T47D (cell line): ENCODE measurements around the gene SETD3.

Source experiments
- DNase-seq, 2 experiments: peaks; one replicate each; pipeline versions ENCODE4 v3.0.0 to v3.0.0-alpha.2; 2011 to 2012; ENCODE audit warnings: low read depth in 1 of 2, low spot score in 1 of 2
- JUND ChIP-seq: IDR thresholded peaks from 2 replicates; pipeline ENCODE4 v1.6.1; 2012; ENCODE audit warnings: low read depth
- in situ Hi-C: cut with HindIII; loops from 2 replicates; pipeline ENCODE4 v1.10.0; 2016; ENCODE audit warnings: low sequenced_read_pairs, low pct_unique_long_range_greater_than_20kb

Gene SETD3

DNA sequence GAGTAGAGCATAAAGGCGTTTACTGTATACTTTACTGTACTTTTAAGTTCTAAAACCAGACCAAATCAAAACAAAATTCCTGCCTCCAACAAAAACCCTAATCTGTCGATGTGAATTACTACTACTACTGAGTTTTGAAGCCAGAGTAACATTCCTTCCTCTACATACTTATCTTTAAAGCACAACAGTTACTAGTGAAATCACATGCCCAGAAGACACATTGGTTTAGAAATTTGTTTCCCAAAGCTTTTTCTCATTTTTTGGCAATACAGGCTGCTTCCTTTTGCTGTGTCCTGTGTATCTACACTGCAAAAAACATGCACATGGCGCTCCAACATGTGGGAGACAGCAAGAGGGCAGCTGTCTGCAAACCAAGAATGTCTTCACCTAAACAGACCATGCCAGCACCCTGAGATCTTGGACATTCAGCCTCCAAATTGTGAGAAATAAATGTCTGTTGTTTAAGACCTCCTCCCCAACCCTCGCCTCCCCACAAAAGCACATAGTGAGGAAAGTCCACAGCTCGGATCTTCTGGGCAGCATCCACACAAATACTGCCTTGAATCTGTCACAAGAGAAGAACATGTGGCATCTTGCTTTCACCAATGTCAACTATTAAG lies 21.1 kb downstream of the SETD3 start:
- no peak for TF ChIP-seq JUND
- in situ Hi-C loops: no loop called here
- no peak for DNase-seq

DNA sequence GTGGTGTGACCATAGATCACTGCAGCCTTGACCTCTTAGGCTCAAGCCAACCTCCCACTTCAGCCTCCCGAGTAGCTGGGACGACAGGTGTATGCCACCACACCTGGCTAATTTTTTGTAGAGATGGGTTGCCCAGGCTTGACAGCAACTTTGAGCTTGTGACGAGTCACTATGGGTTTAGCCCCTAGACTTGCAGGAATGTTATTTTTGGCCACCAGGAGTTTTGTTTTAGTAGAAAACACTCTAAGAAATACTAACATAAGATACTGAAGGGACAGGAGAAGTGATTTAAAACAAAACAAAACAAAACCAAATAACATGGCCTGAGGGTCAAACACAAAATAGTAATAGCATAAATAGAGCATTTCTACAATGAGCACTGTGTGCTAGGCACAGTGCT lies 26.4 kb downstream of the SETD3 start:
- DNase-seq: no peak
- in situ Hi-C loops: no loop called here
- no peak for TF ChIP-seq JUND

DNA sequence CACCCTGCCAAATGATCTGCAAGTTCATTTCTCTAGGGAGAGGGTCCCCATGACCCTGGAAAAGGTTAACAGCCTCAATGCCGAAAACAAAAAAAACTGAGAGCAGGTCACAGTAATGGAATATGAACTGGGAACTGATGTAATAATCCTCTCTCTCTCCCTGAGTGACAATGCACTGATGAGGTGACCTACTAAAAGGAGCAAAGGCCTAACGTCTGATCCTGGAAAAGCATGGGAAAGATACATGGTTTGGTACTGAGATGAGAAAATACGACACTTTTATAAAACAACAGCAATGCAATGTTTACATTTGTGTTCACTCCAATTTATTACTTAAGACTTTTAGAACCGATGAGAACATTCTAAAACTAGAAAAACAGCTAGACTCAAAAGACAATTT lies 27.7 kb downstream of the SETD3 start:
- in situ Hi-C loops: no loop called here
- DNase-seq: no peak
- TF ChIP-seq JUND: no peak

DNA sequence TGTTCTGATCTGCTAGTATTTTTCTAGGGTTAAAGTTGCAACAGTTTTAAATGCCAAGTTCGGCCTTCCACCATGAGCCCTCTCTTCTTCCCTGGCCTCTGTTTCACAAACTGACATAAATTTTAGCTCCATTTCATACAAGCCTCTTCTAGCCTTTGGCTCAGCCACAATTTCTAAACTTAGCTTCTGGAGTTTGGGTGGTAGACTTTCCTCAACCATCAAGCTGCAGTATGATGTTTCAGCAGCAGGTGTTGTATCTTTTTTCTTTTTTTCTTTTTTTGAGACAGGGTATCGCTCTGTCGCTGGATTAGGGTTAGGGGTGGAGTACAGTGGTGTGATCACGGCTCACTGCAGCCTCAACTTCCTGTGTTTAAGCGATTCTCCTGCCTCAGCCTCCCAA lies 29.4 kb downstream of the SETD3 start:
- no peak for TF ChIP-seq JUND
- in situ Hi-C loops: no loop called here
- DNase-seq: no peak

DNA sequence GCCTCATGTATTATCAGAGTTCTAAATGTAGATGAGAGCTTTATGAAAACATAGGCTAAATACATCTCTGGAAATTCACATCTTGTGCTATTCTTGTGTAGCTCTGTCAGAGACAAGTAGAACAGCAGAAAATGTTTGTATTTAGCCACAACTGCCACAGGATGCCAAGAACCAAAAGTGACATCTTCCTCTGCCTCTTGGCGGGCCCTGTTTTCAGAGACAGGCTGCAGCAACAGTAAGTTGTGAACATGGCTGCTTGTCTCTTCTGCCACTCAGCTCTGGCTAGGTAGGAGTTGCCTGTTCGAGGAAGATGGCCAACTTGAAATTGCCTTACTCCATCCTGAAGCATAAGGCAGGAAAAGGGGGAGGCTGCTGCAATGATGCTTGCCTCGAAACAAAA lies 30.4 kb downstream of the SETD3 start:
- no peak for TF ChIP-seq JUND
- DNase-seq: no peak
- in situ Hi-C loops: no loop called here

DNA sequence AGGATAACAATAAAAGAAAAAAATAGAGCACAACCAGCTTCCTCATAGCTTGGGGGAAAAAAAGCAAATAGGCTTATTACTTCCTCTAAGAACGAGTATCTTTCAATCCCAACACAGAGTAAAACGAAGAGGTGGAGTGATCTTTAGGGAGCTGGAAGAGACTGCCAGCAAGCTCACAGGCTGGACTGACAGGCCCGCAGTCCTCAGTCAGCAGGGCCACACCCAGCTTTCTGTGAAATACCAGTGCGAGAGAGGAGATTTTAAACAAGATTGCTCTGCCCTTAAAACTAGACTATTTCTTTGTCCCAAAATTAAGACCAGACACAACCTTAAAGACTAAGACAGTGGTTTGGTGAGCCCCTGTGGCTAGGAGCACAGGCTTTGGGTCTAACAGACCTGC lies 32.9 kb downstream of the SETD3 start:
- no peak for TF ChIP-seq JUND
- in situ Hi-C loops: no loop called here
- DNase-seq: no peak

DNA sequence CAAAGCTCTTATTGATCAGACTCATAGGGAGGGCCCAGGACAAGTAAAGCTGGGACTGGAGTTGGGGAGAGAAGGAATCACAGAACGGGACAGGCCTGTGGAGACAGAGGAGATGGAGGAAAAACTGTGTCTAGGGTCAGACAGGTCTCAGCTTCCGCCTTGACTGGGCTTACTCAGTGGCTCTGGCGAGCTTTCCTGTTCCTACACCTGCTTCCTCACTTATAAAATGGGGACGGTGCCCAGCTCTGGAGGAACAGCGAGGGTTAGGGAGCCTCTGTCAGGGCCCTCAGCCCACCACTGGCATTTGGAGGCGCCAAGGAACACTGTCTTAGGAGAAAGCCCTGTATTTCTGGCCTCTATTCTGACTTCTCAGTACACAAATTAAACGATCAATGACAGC lies 34.7 kb downstream of the SETD3 start:
- in situ Hi-C loops: no loop called here
- no peak for TF ChIP-seq JUND
- DNase-seq: no peak

DNA sequence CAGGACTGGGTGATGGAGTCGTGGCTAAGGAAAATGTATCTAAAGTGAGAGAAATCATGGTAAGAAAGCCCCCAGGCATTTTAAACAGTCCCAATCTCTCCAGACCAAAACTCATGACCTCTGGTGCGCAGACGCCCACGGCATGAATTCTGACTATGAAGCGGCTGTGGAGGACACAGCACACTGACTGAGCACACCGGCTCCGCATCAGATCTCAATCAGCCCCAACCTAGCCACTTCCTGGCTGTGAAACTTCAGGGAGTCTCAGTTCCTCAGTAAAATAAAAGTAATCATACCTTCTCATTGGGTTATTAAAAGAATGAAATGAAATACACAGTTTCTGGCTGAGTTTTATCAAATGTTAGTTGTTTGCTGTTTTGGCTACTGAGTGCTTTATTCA lies 38.7 kb downstream of the SETD3 start:
- in situ Hi-C loops: no loop called here
- no peak for TF ChIP-seq JUND
- no peak for DNase-seq

DNA sequence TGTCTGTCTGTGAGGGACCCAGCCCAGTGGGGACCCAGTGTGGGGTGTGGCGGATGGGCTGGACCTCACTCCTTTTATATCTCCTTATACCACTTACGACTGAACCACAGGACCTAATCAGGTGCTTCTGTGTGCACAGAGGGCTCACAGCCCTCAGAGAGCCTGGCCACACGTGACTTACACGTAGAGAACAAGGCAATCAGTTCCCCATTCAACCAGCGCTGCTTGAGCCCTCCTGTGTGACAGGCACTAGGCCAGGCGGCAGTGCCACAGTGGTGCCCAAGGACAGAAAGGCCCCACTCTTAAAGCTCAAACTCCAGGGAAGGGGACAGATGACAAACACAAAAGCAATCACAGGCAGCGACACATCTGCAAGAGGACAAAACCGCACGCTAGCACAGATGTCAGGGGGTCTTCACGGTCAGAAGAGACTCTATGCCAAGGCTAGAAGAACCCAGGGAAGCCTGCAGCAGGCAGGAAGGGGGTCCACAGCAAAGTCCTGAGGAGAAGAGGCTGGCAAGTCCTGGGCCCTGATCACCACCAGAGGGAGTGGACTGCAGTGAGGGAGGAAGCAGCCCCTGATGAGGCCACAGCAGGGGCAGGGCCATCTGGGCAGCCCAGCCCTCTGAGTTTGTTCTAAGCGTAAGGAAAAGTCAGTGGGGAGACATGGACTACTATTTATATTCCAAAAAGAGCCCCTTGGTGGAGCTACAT lies 39.3 kb downstream of the SETD3 start:
- no peak for DNase-seq
- TF ChIP-seq JUND: no peak
- in situ Hi-C loops: no loop called here

DNA sequence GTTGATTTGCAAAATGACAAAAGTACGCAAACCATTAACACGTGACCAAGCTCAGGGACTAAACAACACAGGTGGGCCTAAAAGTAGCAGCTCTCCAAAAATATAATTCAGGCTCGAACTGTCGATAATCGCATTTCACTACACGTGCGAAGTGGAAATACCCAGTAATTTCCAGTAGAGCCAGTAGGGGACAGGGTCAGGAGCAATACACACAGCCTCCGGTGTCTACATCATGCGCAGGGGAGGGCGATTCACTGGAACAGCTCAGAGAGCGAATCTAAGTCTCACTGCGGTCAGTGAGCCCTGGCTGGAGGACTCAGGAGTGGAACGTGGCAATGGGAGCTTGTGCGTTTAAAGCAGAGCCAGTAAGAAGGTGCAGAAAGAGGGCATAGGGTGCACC lies 40.4 kb downstream of the SETD3 start:
- in situ Hi-C loops: no loop called here
- no peak for DNase-seq
- TF ChIP-seq JUND: no peak

DNA sequence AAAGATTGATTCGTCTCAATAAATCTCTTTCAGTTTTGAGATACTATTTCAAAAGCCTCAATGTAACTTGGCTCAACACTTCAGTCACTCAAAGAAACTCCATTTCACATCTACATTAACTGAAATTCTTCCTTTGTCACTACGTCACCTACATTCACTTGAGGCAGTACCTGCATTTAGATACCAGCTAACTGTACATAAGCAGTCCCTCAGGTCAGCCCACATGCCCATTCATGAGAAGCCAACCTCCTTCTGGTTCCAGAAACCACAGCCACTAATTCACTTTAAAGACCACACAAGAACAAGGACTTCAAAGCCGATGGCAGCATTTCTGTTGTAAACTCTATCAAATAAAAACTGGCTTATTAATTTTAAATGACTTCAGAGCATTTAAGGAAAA lies 43.0 kb downstream of the SETD3 start:
- TF ChIP-seq JUND: no peak
- DNase-seq: no peak
- in situ Hi-C loops: no loop called here

DNA sequence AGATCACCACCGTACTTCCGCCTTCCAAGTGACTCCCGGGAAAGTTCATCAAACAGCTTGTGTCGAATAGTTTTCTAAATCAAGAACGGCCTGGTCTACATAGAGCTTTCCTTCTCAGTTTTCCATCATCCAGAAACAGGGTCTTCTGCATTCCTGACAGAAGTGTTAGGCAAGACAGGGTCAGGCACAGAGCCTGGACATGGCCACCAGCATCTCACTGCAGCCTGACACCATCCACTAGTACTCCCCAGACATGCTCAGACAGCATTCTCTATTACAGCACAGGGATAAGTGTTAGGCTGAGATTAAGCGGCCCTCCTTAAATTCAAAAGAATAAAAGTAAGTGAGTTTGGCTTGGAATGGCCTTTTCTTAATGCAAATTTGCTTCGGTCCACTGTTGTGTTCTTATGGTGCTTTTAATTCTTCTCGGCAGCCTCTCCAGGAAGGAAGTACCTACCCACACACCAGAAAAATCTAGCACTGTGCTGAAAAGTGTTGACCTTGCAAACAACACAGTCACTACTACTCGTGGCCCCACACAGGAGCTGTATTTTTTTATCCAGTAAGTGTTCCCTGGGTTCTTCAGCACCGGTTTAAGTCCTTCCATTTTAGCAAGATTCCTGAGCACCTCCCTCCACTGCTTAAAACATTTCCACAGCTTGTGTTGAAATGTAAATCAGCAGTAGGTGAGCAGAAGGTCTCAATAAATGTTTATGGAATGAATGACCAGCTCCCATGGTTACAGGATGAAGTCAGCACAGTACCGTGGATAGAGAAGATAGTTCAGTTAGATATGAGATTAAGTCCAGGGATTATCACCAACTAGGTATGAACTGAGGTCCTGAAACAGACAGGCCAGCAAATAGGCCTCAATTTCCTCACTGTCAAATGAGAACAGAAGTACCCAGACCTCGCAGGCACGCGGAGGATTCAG lies 44.1 kb downstream of the SETD3 start:
- TF ChIP-seq JUND: no peak
- in situ Hi-C loops: no loop called here
- no peak for DNase-seq

DNA sequence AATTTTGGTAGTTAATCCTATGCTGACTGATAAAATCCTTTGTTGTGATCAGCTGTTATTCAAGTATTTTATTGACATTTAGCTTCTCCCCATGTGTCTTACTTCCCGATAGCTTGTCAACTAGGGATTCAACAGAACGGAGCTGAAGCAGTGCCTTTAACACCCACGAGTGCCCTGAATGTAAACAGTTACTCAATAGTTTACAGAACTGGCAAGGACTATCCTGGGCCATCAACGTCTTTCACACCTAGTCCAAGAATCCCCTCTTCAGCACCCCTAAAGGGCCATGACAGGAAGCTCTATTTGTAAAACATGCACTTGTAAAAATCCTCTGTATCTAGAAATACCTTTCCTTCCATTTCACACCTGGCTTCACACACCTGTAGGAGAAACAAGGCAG lies 45.3 kb downstream of the SETD3 start:
- TF ChIP-seq JUND: no peak

DNA sequence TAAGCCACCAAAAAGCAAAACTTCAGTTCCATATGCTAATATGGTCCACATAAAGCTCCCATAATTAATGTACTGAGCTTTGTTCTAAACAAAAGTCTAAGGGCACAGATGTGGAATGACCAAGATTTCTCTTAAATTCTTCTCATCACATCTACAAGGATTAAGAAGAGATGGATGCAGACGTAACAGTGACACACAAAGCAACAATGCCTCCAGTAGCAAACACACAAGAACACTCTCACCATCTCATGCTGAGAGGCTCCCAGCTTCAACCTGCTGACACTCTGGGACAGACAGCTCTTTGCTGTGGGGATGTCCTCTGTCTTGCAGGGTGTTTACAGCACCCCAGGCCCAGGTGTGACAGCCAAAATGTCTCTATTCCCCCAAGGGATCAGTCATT lies 48.2 kb downstream of the SETD3 start:
- TF ChIP-seq JUND: no peak
- in situ Hi-C loops: no loop called here
- DNase-seq: no peak

More for the DNA sequence above, 45.3 kb downstream of the SETD3 start:
- in situ Hi-C loops: no loop called here
- no peak for DNase-seq
